SU-DHL-6 (cell line): ENCODE results near the gene SLC3A2.
"Not testable (repeated sequence)": the region's sequence is repeated elsewhere in the genome, so short reads cannot be mapped to it uniquely, and the experiment has no call there.

Experiments used
- H2AFZ ChIP-seq: fragments of 200-600 bp; sonication (generic); 2 replicates; pipeline ENCODE4 v1.6.1; 2014; ENCODE audit warnings: low read depth, mild to moderate bottlenecking, moderate library complexity, mixed read lengths, antibody characterized with exemption, low read length; ENCODE audit not compliant: severe bottlenecking
- H3F3A ChIP-seq: fragments of 200-600 bp; shearing (Covaris generic); 2 replicates; pipeline ENCODE4 v1.6.0; 2016; ENCODE audit warnings: antibody characterized with exemption, mild to moderate bottlenecking; ENCODE audit not compliant: insufficient read depth
- H3K27ac ChIP-seq: fragments of 200-600 bp; sonication (generic); 2 replicates; pipeline ENCODE4 v1.5.1; 2016; ENCODE audit warnings: low read depth, mild to moderate bottlenecking, low read length, moderate library complexity, mixed read lengths
- H3K27me3 ChIP-seq: fragments of 200-600 bp; sonication (generic), shearing (Covaris generic); 2 replicates; pipeline ENCODE4 v1.6.0; 2014; ENCODE audit warnings: mild to moderate bottlenecking, low read length
- H3K36me3 ChIP-seq: fragments of 200-600 bp; sonication (generic); 2 replicates; pipeline ENCODE4 v1.6.1; 2014; ENCODE audit warnings: mild to moderate bottlenecking, low read length, mixed read lengths
- H3K4me2 ChIP-seq: fragments of 300-600, 200-600 bp; shearing (Covaris generic), sonication (generic); 2 replicates; pipeline ENCODE4 v1.6.0; 2014; ENCODE audit warnings: low read length, low read depth, mild to moderate bottlenecking; ENCODE audit not compliant: poor library complexity, severe bottlenecking
- H3K4me3 ChIP-seq: fragments of 200-600 bp; sonication (generic); 2 replicates; pipeline ENCODE4 v1.5.1; 2014; ENCODE audit warnings: antibody characterized with exemption, low read length, mild to moderate bottlenecking, mixed read lengths; ENCODE audit not compliant: insufficient read depth, poor library complexity, severe bottlenecking
- H3K79me2 ChIP-seq: fragments of 200-600 bp; sonication (generic); 2 replicates; pipeline ENCODE4 v1.6.1; 2014; ENCODE audit warnings: mild to moderate bottlenecking, low read length, moderate library complexity; ENCODE audit not compliant: insufficient read depth
- H3K9ac ChIP-seq: fragments of 200-600 bp; sonication (generic); 2 replicates; pipeline ENCODE4 v1.7.0; 2014; ENCODE audit warnings: mild to moderate bottlenecking, low read length
- H3K9me2 ChIP-seq: fragments of 200-600 bp; sonication (generic); replicated peaks from 2 replicates; pipeline ENCODE4 v1.6.1; 2014; ENCODE audit warnings: low read length; ENCODE audit not compliant: insufficient read depth
- H3K9me3 ChIP-seq: fragments of 200-600 bp; sonication (generic); 2 replicates; pipeline ENCODE4 v1.6.1; 2014; ENCODE audit warnings: low read length, mixed read lengths; ENCODE audit not compliant: insufficient read depth
- H4K20me1 ChIP-seq: fragments of 200-600 bp; sonication (generic); 2 replicates; pipeline ENCODE4 v1.6.1; 2014; ENCODE audit warnings: low read depth, mild to moderate bottlenecking, antibody characterized with exemption, low read length, moderate library complexity, mixed read lengths
- EZH2phosphoT487 ChIP-seq: fragments of 200-600 bp; sonication (generic), shearing (Covaris generic); conservative IDR thresholded peaks from 2 replicates; pipeline ENCODE4 v1.6.1; 2018; ENCODE audit warnings: mild to moderate bottlenecking, antibody characterized with exemption, low read length, moderate library complexity, mixed read lengths
- TF ChIP-seq, protein P1 (sequence below): fragments of 200-600 bp; sonication (generic); IDR thresholded peaks from one replicate; pipeline ENCODE4 v1.5.1; 2017; ENCODE audit warnings: antibody characterized with exemption, mild to moderate bottlenecking, low read length, moderate library complexity; ENCODE audit not compliant: insufficient read depth, poor library complexity, severe bottlenecking

SLC3A2 gene

DNA sequence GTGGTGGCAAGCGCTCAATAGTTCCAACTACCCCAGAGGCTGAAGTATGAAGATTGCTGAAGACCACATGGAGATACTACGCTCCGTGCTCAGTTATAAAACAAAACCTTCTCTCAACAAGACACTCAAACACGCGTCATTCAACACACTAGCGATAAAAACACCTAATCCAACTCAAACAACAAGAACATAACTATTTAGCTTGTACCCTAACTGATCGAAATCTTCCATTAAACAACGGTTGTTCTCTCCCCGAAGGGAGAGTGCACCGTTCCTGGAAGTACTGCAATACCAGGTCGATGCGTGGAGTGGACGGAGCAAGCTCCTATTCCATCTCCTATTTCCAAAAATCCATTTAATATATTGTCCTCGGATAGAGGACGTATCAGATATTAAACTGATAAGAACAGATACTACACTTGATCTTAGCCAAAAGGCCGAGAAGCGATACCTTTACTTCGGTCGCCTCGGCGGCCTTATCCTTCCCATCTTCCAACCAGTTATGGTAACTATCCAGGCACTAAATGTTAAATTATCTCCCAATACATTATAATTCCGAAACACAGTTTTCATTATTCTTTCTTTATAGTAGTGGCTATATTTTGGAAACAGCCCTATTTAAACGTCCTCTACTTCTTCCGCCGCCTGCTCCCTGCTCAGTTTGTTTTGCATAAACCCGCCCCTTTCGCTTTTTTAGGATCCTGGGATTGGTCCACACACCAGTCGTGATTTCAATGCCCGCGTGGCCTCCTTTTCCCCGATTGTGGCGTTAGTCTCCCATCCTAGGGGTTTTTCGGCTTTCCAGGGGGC, 39.1 kb upstream of the SLC3A2 start:
- TF ChIP-seq, protein P1, sequence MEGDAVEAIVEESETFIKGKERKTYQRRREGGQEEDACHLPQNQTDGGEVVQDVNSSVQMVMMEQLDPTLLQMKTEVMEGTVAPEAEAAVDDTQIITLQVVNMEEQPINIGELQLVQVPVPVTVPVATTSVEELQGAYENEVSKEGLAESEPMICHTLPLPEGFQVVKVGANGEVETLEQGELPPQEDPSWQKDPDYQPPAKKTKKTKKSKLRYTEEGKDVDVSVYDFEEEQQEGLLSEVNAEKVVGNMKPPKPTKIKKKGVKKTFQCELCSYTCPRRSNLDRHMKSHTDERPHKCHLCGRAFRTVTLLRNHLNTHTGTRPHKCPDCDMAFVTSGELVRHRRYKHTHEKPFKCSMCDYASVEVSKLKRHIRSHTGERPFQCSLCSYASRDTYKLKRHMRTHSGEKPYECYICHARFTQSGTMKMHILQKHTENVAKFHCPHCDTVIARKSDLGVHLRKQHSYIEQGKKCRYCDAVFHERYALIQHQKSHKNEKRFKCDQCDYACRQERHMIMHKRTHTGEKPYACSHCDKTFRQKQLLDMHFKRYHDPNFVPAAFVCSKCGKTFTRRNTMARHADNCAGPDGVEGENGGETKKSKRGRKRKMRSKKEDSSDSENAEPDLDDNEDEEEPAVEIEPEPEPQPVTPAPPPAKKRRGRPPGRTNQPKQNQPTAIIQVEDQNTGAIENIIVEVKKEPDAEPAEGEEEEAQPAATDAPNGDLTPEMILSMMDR = no peak
- TF ChIP-seq EZH2phosphoT487 = no peak
- Histone ChIP-seq H3F3A (peaks cover 34% of the 10 kb centered on the region), H3K4me3 (peak overlapping the region; percentile 45), H2AFZ (peak overlapping the region; percentile 84), H3K9ac (peak overlapping the region; percentile 81), H3K9me3 (no peaks in the 10 kb centered on the region), H3K4me2 (peak overlapping the region; percentile 96), H3K79me2 (peaks cover 26% of the 10 kb centered on the region), H4K20me1 (no peaks in the 10 kb centered on the region), H3K27ac (peak overlapping the region; percentile 93), H3K36me3 (no peaks in the 10 kb centered on the region), H3K9me2 (no peaks in the 10 kb centered on the region), H3K27me3 (no peaks in the 10 kb centered on the region)

DNA sequence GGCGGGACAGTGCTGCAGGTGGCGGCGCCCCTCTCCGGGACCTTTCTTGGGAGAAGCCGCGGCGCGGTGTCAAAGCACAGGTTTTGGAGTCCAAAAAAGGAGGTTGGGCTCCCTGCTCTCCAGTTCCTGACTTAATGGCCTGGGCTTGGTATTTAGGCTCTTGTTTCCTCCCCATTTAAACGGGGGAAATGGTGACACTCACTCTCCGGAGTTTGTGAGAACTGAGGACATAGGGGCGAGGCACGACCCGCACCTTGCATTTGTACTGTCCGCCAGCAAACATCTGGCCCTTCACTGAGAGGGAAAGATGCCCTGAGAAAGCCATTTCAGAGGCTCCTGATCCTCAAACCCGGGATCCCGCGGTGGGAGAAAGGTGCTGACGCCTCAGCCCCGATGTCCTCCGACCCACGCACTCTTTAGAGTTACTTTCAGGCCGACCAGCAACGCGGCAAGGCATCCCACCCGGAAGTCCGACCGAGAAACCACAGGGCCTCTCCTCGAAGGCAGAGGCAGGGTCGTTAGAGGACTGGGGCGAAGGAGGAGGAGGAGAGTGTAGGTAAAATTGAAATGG, 38.4 kb upstream of the SLC3A2 start:
- TF ChIP-seq EZH2phosphoT487 = no peak
- TF ChIP-seq, protein P1 = no peak
- peaks cover 34% of the 10 kb centered on the region for H3F3A ChIP-seq
- H3K36me3 ChIP-seq = no peaks in the 10 kb centered on the region
- peak overlapping the region; percentile 84 for H2AFZ ChIP-seq
- peak overlapping the region; percentile 96 for H3K4me2 ChIP-seq
- H3K27me3 ChIP-seq = no peaks in the 10 kb centered on the region
- H3K9me3 ChIP-seq = no peaks in the 10 kb centered on the region
- no peaks in the 10 kb centered on the region for H3K9me2 ChIP-seq
- H3K9ac ChIP-seq = peak overlapping the region; percentile 69
- H3K27ac ChIP-seq = peak overlapping the region; percentile 93
- no peaks in the 10 kb centered on the region for H4K20me1 ChIP-seq
- H3K79me2 ChIP-seq = peaks cover 20% of the 10 kb centered on the region
- H3K4me3 ChIP-seq = peak overlapping the region; percentile 45

DNA sequence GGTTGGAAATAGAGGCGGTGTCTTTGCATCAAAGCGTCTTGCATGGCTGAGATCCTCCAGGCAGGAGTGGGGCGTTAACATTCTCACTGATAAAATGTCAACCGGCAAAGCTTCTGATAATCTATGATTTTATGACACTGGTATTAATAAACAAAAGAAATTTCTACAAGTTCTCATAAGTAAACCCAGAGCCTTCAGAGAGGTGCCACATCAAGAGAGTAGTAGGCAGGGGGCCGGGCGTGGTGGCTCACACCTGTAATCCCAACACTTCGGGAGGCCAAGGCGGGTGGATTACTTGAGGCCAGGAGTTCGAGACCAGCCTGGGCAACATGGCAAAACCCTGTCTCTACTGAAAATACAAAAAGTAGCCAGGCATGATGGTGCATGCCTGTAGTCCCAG, 37.8 kb upstream of the SLC3A2 start:
- peak overlapping the region; percentile 84 for H2AFZ ChIP-seq
- not testable (repeated sequence) for H3K4me3 ChIP-seq, H3K9me3 ChIP-seq, H3K27ac ChIP-seq, H3K36me3 ChIP-seq, H4K20me1 ChIP-seq, H3K9me2 ChIP-seq, H3K27me3 ChIP-seq
- peaks cover 34% of the 10 kb centered on the region for H3F3A ChIP-seq
- H3K9ac ChIP-seq = peak overlapping the region; percentile 69
- H3K79me2 ChIP-seq = peaks cover 14% of the 10 kb centered on the region
- peak overlapping the region; percentile 96 for H3K4me2 ChIP-seq

DNA sequence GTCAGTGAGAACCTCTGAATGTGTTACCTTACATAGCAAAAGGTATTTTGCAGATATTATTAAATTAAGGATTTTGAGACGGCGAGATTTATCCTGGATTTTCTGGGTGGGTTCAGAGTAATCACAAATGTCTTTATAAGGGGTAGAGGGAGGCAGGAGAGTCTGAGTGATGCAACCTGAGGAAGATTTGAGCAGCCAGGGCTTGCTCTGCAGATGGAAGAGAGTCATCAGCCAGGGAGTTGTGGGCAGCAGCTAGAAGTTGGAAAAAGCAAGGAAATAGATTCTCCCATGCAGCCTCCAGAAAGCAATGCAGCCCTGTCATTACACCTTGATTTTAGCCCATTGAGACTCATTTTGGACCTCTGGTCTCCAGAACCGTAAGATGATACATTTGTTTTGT, 37.2 kb upstream of the SLC3A2 start:
- Histone ChIP-seq H3K79me2 (peaks cover 9% of the 10 kb centered on the region), H3K9me3 (no peaks in the 10 kb centered on the region), H3K4me3 (no peak overlapping the region), H3K27ac (no peak overlapping the region), H3K9ac (no peak overlapping the region), H4K20me1 (no peaks in the 10 kb centered on the region), H3K4me2 (no peak overlapping the region), H2AFZ (no peak overlapping the region), H3K27me3 (no peaks in the 10 kb centered on the region), H3K36me3 (no peaks in the 10 kb centered on the region), H3K9me2 (no peaks in the 10 kb centered on the region), H3F3A (peaks cover 39% of the 10 kb centered on the region)
- TF ChIP-seq, protein P1 = no peak
- no peak for TF ChIP-seq EZH2phosphoT487
